RWPE1 (cell line): ENCODE results near the gene PLEKHO2.

ENCODE experiments used
- CTCF ChIA-PET: fragments of 350-600 bp; sonication (Branson Sonifier 250); formaldehyde crosslinking; extraction: SDS; loops from one replicate; lab custom pipeline; 2021; lab: Yijun Ruan, JAX
- POLR2A ChIA-PET: fragments of 400-600 bp; formaldehyde crosslinking; extraction: SDS; loops from one replicate; lab custom pipeline; 2020; ENCODE audit warnings: antibody characterized with exemption; ENCODE audit not compliant: low non-redundant PET; lab: Yijun Ruan, JAX
- DNase-seq: peaks from one replicate; pipeline ENCODE4 v3.0.0; 2012; ENCODE audit warnings: low spot score
- H3K27ac ChIP-seq: fragments of 450-650 bp; 2 replicates; pipeline ENCODE4 v1.5.1; 2017
- CTCF ChIP-seq: fragments of 450-650 bp; conservative IDR thresholded peaks from 2 replicates; pipeline ENCODE4 v1.5.1; 2017; ENCODE audit warnings: low read depth, mild to moderate bottlenecking

PLEKHO2 gene

GRCh38 chr15:64806509-64806908, 35.2 kb upstream of the PLEKHO2 start:
- no peak overlapping the region for H3K27ac ChIP-seq
- TF ChIP-seq CTCF: no peak
- no peak for DNase-seq
- ChIA-PET CTCF (interaction anchor here (0.7 to 6.4 kb wide), 2 partner anchors 30 to 73 kb away, joined by 3 to 96 read pairs; no protein-coding TSS in a partner anchor), POLR2A (no interaction called here)

GRCh38 chr15:64807051-64807749, 34.5 kb upstream of the PLEKHO2 start:
- CTCF ChIA-PET: interaction anchor here (6.4 kb wide), 1 partner anchor 74 kb away, joined by 96 read pairs; no protein-coding TSS in a partner anchor
- no peak for TF ChIP-seq CTCF
- DNase-seq: no peak
- POLR2A ChIA-PET: no interaction called here
- H3K27ac ChIP-seq: no peak overlapping the region

- POLR2A ChIA-PET: no interaction called here
- H3K27ac ChIP-seq: no peak overlapping the region
- no peak for TF ChIP-seq CTCF
- DNase-seq: no peak
- CTCF ChIA-PET: interaction anchor here (6.4 kb wide), 1 partner anchor 75 kb away, joined by 96 read pairs; no protein-coding TSS in a partner anchor
These were observed 33.9 kb upstream of the PLEKHO2 start for GRCh38 chr15:64807751-64808222.

GRCh38 chr15:64808785-64809453, 32.8 kb upstream of the PLEKHO2 start:
- POLR2A ChIA-PET: no interaction called here
- DNase-seq: no peak
- no peak for TF ChIP-seq CTCF
- no peak overlapping the region for H3K27ac ChIP-seq
- CTCF ChIA-PET: interaction anchor here (0.5 to 6.4 kb wide), 16 partner anchors 14 to 1181 kb away, joined by 3 to 96 read pairs (median 4); partner anchors contain the start of gene ANKDD1A

GRCh38 chr15:64809649-64810496, 31.8 kb upstream of the PLEKHO2 start:
- ChIA-PET POLR2A (no interaction called here), CTCF (interaction anchor here (0.5 to 6.4 kb wide), 22 partner anchors 8 to 1182 kb away, joined by 3 to 96 read pairs (median 4); partner anchors contain the start of gene ANKDD1A)
- no peak overlapping the region for H3K27ac ChIP-seq
- peak; percentile 91 for DNase-seq
- peak; percentile 99 for TF ChIP-seq CTCF
